ENCODE results near the gene IST1.

The IST1 gene

DNA sequence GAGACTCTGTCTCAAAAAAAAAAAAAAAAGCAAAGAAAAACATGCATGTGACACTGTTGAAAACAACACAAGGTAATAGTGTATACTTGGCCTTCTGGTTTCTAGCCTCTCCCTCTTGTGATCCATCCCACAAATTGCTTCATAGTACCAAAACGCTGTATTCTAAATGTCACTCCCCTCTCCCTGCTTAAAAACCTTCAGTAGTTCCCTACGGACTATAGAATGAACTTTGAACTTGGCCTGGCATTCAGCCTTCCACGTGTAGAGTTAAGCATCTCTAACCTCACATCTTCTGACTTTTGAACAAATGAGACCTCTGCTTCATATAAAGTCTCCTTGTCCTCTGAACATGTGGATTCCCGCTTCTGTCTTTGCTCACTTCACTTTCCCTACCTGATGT, 16.4 kb upstream of the IST1 start:
- no peak for DNase-seq (ENCODE audit: low read depth)
- TF ChIP-seq, protein P1, sequence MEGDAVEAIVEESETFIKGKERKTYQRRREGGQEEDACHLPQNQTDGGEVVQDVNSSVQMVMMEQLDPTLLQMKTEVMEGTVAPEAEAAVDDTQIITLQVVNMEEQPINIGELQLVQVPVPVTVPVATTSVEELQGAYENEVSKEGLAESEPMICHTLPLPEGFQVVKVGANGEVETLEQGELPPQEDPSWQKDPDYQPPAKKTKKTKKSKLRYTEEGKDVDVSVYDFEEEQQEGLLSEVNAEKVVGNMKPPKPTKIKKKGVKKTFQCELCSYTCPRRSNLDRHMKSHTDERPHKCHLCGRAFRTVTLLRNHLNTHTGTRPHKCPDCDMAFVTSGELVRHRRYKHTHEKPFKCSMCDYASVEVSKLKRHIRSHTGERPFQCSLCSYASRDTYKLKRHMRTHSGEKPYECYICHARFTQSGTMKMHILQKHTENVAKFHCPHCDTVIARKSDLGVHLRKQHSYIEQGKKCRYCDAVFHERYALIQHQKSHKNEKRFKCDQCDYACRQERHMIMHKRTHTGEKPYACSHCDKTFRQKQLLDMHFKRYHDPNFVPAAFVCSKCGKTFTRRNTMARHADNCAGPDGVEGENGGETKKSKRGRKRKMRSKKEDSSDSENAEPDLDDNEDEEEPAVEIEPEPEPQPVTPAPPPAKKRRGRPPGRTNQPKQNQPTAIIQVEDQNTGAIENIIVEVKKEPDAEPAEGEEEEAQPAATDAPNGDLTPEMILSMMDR (IDR thresholded peaks at IDR 0.05; ENCODE audit: insufficient read depth, low read depth, low read length, missing control alignments) = no peak
- no peak overlapping the region for H3K4me3 ChIP-seq (ENCODE audit: low read length)

DNA sequence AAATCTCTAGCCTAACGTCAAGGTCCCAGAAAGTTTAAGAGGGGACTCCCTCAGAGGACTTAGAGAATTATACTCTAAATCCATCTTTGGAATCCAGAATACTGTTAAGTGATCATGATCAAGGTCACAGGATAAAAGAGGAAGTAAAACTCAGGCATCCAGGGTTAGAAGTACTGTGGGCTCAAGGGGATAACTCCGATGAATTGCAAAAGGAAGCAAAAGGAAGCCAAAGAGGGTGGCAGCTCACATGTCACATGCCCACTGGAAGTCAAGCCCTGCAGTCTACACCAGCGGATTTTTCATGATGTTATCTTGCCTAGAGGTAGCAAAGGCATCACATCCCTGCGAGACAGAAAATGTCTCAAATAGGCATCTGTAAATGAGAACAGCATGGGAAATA, 15.2 kb upstream of the IST1 start:
- H3K4me3 ChIP-seq (ENCODE audit: low read length) = no peak overlapping the region
- no peak for DNase-seq (ENCODE audit: low read depth)
- TF ChIP-seq, protein P1 (IDR thresholded peaks at IDR 0.05; ENCODE audit: insufficient read depth, low read depth, low read length, missing control alignments) = no peak

DNA sequence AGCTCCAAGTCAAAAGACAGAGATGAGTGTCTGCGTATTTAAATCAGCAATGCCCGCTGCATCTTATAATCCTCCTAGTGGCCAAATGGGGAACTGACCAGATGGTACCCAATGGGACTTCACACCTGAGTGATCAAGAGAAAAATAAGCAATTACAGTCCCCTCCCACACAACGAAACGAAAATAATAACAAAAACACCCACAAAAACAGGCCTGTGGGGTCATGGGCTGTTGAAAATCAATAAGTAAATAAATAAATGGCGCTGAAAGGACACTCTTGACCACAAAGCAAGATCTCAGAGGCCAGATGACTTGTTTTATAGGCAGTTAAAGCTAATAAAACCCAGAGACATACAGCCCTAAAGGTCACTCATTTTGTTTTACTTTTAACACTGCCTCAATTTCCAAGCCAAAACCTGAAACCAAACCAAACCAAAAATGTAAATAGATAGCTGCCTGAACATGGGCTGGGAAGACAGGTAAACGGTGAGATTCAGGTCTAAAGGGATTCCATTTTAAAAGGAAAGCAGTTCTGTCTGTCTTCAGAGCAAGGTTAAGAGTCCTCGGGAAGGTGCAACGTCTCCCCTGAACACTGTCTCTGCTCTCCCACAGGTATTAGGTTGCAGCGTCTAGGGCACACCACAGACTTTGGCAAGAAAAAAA, 12.7 kb upstream of the IST1 start:
- TF ChIP-seq, protein P1 (IDR thresholded peaks at IDR 0.05; ENCODE audit: insufficient read depth, low read depth, low read length, missing control alignments) = peak; percentile 93
- peak overlapping the region; percentile 70 for H3K4me3 ChIP-seq (ENCODE audit: low read length)
- DNase-seq (ENCODE audit: low read depth) = peak; percentile 89

DNA sequence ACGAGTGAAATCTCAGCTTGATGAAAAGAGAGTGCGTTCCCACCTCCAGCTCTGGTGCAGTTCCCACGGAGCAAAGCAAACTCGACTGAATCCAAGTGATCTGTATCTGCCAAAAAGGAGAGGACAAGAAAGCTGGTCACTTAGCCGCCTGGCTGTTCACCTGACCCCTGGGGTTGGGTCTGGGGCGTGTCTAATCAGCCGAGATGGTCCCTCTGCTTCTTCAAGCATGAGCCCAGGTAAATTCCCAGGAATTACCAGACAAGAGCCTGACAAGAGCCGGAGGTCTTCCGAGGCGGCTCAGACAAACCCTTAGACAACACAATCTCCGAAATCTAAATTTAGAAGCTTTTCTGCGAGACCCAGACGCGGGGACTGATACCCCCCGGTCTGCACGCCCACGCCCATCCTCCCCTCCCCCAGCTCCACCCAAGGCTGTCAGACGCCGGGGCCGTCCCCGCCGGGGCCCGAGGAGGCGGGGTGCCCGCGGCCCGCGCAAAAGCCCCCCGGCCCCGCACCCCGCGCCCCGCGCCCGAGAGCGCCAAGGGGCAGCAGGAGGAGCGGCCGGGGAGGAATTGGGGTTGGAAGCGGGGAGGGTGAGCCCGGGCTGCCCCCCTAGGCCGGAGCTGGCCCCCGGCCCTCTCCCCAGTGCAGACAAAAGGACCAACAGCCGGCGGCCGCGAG, 12.0 kb upstream of the IST1 start:
- TF ChIP-seq, protein P1 (IDR thresholded peaks at IDR 0.05; ENCODE audit: insufficient read depth, low read depth, low read length, missing control alignments) = peak; percentile 10
- peak; percentile 29 for DNase-seq (ENCODE audit: low read depth)
- peak overlapping the region; percentile 70 for H3K4me3 ChIP-seq (ENCODE audit: low read length)

DNA sequence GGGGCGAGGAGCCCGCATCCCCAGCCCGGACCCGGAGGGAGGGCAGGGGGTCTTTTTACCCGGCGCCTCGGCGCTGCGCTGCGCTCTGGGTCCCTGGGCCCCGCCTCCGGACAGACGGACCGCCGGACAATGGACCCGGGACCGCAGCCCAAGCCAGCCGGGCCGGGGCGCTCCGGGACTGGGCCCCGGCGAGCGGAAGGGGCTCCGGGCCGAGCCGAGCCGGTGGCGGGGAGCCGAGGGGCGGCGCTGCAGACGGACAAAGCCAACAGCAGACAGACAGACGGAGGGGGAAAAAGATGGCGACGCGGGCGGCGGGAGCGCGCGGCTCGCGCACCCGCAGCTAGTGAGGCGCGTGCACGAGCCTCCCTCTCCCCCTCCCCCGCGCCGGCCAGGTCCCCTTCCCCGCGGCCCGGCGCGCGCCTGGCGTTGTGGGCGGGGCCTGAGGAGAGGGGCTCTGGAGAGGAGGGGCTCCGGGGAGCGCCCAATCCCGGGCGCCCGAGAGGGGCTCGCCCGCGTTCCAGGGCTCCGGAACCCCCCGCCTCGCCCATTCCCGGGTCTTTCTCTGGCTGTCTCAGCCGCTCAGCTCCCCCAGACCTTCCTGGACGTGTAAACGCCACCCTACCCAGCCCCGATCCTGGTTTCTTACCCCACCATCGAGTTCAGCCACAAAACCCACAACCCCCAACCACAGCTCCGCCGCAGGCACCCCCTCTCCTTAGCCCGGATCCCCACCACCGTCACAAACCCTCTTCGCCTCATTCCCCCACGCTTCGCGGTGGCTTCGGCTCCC, 11.3 kb upstream of the IST1 start, which contains the start of gene ZNF821:
Gene ZNF821, minus strand, starts transcription at position 334 of the 790 bp plus-strand sequence. CDS start 4,236 bp downstream, outside the sequence.
- peak; percentile 74 for DNase-seq (ENCODE audit: low read depth)
- H3K4me3 ChIP-seq (ENCODE audit: low read length) = peak within 1 kb of the TSS; percentile 70

DNA sequence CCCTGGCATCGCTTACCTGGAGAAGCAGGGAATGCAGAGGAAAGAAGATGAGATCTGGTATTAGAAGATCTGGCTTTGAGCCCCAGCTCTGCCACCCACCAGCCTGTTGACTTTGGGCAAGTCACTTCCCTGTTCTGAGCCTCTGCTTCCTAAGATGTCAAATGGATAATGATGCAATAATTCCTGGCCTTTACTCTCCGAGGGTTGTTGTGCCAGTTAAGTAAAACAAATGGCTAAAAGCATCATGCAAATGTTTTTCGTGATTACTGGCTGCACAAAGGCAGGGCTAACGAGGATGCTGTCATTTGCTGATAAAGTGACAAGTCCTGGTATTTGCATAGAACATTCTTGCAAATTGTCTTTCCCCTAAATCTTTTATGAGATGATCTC, 10.1 kb upstream of the IST1 start:
- TF ChIP-seq, protein P1 (IDR thresholded peaks at IDR 0.05; ENCODE audit: insufficient read depth, low read depth, low read length, missing control alignments) = no peak
- no peak overlapping the region for H3K4me3 ChIP-seq (ENCODE audit: low read length)
- DNase-seq (ENCODE audit: low read depth) = peak; percentile 4

More for the DNA sequence above, 11.3 kb upstream of the IST1 start, which contains the start of gene ZNF821:
- TF ChIP-seq, protein P1 (IDR thresholded peaks at IDR 0.05; ENCODE audit: insufficient read depth, low read depth, low read length, missing control alignments) = no peak

Data from epithelial cell of esophagus (primary cell).